H9 (cell line): ENCODE data around the gene ELMOD3. TPM values are rescaled to one million over a fixed set of nuclear protein-coding genes. Genes with fewer than 3 reads are reported as not detected.

Experiments used
- DNase-seq: peaks from one replicate; pipeline ENCODE4 v3.0.0-alpha.2; 2017
- H2AFZ ChIP-seq: one replicate; pipeline ENCODE4 v1.6.1; 2013; ENCODE audit warnings: mild to moderate bottlenecking, low read length, control low read depth, moderate library complexity
- H2AK5ac ChIP-seq: 2 replicates; pipeline ENCODE4 v1.6.1; 2013; ENCODE audit warnings: low read length, control low read depth, mixed read lengths; ENCODE audit not compliant: insufficient read length
- H2BK120ac ChIP-seq: one replicate; pipeline ENCODE4 v1.6.1; 2013; ENCODE audit warnings: low read depth, mild to moderate bottlenecking, low read length, control low read depth, inconsistent platforms; ENCODE audit not compliant: poor library complexity, severe bottlenecking
- H2BK12ac ChIP-seq: 2 replicates; pipeline ENCODE4 v1.6.1; 2013; ENCODE audit warnings: low read length, control low read depth, mixed read lengths, low read depth; ENCODE audit not compliant: insufficient read length
- H2BK15ac ChIP-seq: 2 replicates; pipeline ENCODE4 v1.6.1; 2013; ENCODE audit warnings: low read depth, low read length, control low read depth
- H2BK20ac ChIP-seq: one replicate; pipeline ENCODE4 v1.6.1; 2013; ENCODE audit warnings: low read depth, mild to moderate bottlenecking, low read length, control low read depth, inconsistent platforms; ENCODE audit not compliant: poor library complexity, severe bottlenecking
- H2BK5ac ChIP-seq: 2 replicates; pipeline ENCODE4 v1.6.1; 2013; ENCODE audit warnings: low read length, control low read depth, mixed read lengths; ENCODE audit not compliant: insufficient read length
- H3K14ac ChIP-seq: 2 replicates; pipeline ENCODE4 v1.6.1; 2013; ENCODE audit warnings: low read length, control low read depth; ENCODE audit not compliant: insufficient read depth
- H3K18ac ChIP-seq: 2 replicates; pipeline ENCODE4 v1.6.1; 2013; ENCODE audit warnings: low read depth, mild to moderate bottlenecking, mixed read lengths, low read length, control low read depth; ENCODE audit not compliant: insufficient read length
- H3K23ac ChIP-seq: 2 replicates; pipeline ENCODE4 v1.6.1; 2013; ENCODE audit warnings: low read length, control low read depth, mixed read lengths, low read depth; ENCODE audit not compliant: insufficient read length
- H3K23me2 ChIP-seq: 2 replicates; pipeline ENCODE4 v1.6.1; 2013; ENCODE audit warnings: low read depth, mild to moderate bottlenecking, mixed read lengths, low read length, control low read depth; ENCODE audit not compliant: insufficient read length, poor library complexity, severe bottlenecking
- H3K27ac ChIP-seq: 2 replicates; pipeline ENCODE4 v1.5.1; 2013; ENCODE audit warnings: low read length, control low read depth, mixed read lengths, low read depth; ENCODE audit not compliant: insufficient read length
- H3K27me3 ChIP-seq: 2 replicates; pipeline ENCODE4 v1.6.1; 2013; ENCODE audit warnings: low read length, control low read depth, inconsistent platforms; ENCODE audit not compliant: insufficient read depth
- H3K4ac ChIP-seq: 2 replicates; pipeline ENCODE4 v1.6.1; 2013; ENCODE audit warnings: low read depth, mild to moderate bottlenecking, control low read depth, inconsistent platforms, low read length, moderate library complexity
- H3K4me1 ChIP-seq: 2 replicates; pipeline ENCODE4 v1.6.1; 2013; ENCODE audit warnings: low read length, control low read depth, inconsistent platforms; ENCODE audit not compliant: insufficient read depth
- H3K4me2 ChIP-seq: 2 replicates; pipeline ENCODE4 v1.6.1; 2013; ENCODE audit warnings: low read length, control low read depth, mixed read lengths; ENCODE audit not compliant: insufficient read length, insufficient read depth
- H3K56ac ChIP-seq: 2 replicates; pipeline ENCODE4 v1.6.1; 2013; ENCODE audit warnings: low read depth, mild to moderate bottlenecking, mixed read lengths, low read length, control low read depth; ENCODE audit not compliant: insufficient read length
- H3K79me1 ChIP-seq: 2 replicates; pipeline ENCODE4 v1.6.1; 2013; ENCODE audit warnings: low read depth, mild to moderate bottlenecking, moderate library complexity, low read length, control low read depth, inconsistent platforms; ENCODE audit not compliant: insufficient read depth, poor library complexity, severe bottlenecking
- H3K79me2 ChIP-seq: 2 replicates; pipeline ENCODE4 v1.6.1; 2013; ENCODE audit warnings: low read length, control low read depth, inconsistent platforms; ENCODE audit not compliant: insufficient read depth
- H3K9ac ChIP-seq: 2 replicates; pipeline ENCODE4 v1.6.1; 2013; ENCODE audit warnings: low read length, control low read depth, mixed read lengths; ENCODE audit not compliant: insufficient read length; ENCODE audit errors: extremely low read depth
- H3K9me3 ChIP-seq: one replicate; pipeline ENCODE4 v1.6.1; 2013; ENCODE audit warnings: low read depth, low read length, inconsistent platforms; ENCODE audit not compliant: control insufficient read depth
- H3T11ph ChIP-seq: one replicate; pipeline ENCODE4 v1.6.1; 2013; ENCODE audit warnings: mild to moderate bottlenecking, low read length, control low read depth, inconsistent platforms
- H4K20me1 ChIP-seq: one replicate; pipeline ENCODE4 v1.6.1; 2013; ENCODE audit not compliant: control insufficient read depth, insufficient read length, insufficient read depth
- H4K5ac ChIP-seq: 2 replicates; pipeline ENCODE4 v1.6.1; 2013; ENCODE audit warnings: low read depth, mild to moderate bottlenecking, mixed read lengths, low read length, control low read depth; ENCODE audit not compliant: insufficient read length
- H4K8ac ChIP-seq: replicated peaks from 2 replicates; pipeline ENCODE4 v1.6.1; 2013; ENCODE audit warnings: low read length, control low read depth, mixed read lengths, low read depth; ENCODE audit not compliant: insufficient read length
- H4K91ac ChIP-seq: 2 replicates; pipeline ENCODE4 v1.6.1; 2013; ENCODE audit warnings: low read depth, mild to moderate bottlenecking, moderate library complexity, mixed read lengths, low read length, control low read depth; ENCODE audit not compliant: insufficient read length
- H3K27ac Mint-ChIP-seq, 3 experiments: 2 replicates in 2 of 3; 3 replicates in 1 of 3; pipeline ENCODE4 v1.8.0; 2020 to 2021; ENCODE audit warnings: mixed read lengths in 3 of 3, mild to moderate bottlenecking in 1 of 3, moderate library complexity in 1 of 3
- H3K27me3 Mint-ChIP-seq: 2 replicates; pipeline ENCODE4 v1.8.0; 2021; ENCODE audit warnings: low read depth, mild to moderate bottlenecking, moderate library complexity, mixed read lengths
- H3K36me3 Mint-ChIP-seq, 3 experiments: 2 replicates in 2 of 3; 3 replicates in 1 of 3; pipeline ENCODE4 v1.8.0; 2020 to 2021; ENCODE audit warnings: low read depth in 3 of 3, mixed read lengths in 3 of 3; ENCODE audit not compliant: insufficient read depth in 1 of 3
- H3K4me1 Mint-ChIP-seq, 2 experiments: 2 replicates each; pipeline ENCODE4 v1.8.0; 2020; ENCODE audit warnings: mixed read lengths in 2 of 2
- H3K4me3 Mint-ChIP-seq, 2 experiments: 2 replicates in 1 of 2; 3 replicates in 1 of 2; pipeline ENCODE4 v1.8.0; 2020 to 2021; ENCODE audit warnings: mild to moderate bottlenecking in 2 of 2, mixed read lengths in 2 of 2, moderate library complexity in 1 of 2
- H3K9me3 Mint-ChIP-seq, 2 experiments: 2 replicates in 1 of 2; 3 replicates in 1 of 2; pipeline ENCODE4 v1.8.0; 2020; ENCODE audit warnings: mild to moderate bottlenecking in 2 of 2, mixed read lengths in 2 of 2, moderate library complexity in 1 of 2
- WGBS: extraction: QIAGEN DNeasy Blood & Tissue Kit; methylation state at CpG from one replicate; pipeline ENCODE4 v1.1.7; 2013; ENCODE audit warnings: missing lambda C conversion rate, low lambda C conversion rate, mixed read lengths; ENCODE audit not compliant: insufficient read length; ENCODE audit errors: extremely low coverage; 5-methylcytosine and 5-hydroxymethylcytosine counted together
- total RNA-seq: library from RNA; stranded (reverse); gene quantifications from 2 replicates; pipeline ENCODE4 v1.2.1, GENCODE V29; 2021
- TF ChIP-seq, protein P1 (sequence below): fragments of 200-600 bp; sonication (generic); conservative IDR thresholded peaks from 3 replicates; pipeline ENCODE4 v1.8.0; 2021; ENCODE audit warnings: antibody characterized with exemption, mild to moderate bottlenecking

ELMOD3 gene
- total RNA-seq, 1 experiment from 2014 or later: 7.6 TPM

DNA sequence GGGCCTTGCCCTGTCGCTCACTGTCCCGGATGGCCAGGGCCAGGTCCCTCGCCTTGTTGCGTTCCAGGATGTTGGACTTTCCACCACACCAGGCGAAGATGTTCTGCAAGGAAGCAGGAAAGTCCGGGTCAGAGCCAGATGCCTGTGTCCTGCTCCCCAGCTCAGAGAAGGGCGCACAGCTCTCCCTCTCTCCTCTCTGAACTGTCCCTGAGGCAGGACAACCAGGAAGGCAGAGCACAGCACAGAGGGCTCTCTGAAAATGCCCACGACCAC lies 44.5 kb downstream of the ELMOD3 start:
- H3K4me1 Mint-ChIP-seq: peaks cover 8 to 10% of the 10 kb centered on the region in 2 experiments; a peak in 3 of 4 replicates
- H2BK12ac ChIP-seq: no peak overlapping the region
- no peaks in the 10 kb centered on the region for H4K20me1 ChIP-seq
- H3K14ac ChIP-seq: no peak overlapping the region
- H3K9ac ChIP-seq: no peak overlapping the region
- H2BK120ac ChIP-seq: no peak overlapping the region
- H2AFZ ChIP-seq: no peak overlapping the region
- no peaks in the 10 kb centered on the region for H3K23me2 ChIP-seq
- no peaks in the 10 kb centered on the region for H3K79me1 ChIP-seq
- H3K4me1 ChIP-seq: no peaks in the 10 kb centered on the region
- H3K27me3 ChIP-seq: no peaks in the 10 kb centered on the region
- H2AK5ac ChIP-seq: no peak overlapping the region
- H3K4ac ChIP-seq: no peak overlapping the region
- H3K4me2 ChIP-seq: no peak overlapping the region
- no peaks in the 10 kb centered on the region for H3K9me3 ChIP-seq
- H3T11ph ChIP-seq: no peak overlapping the region
- no peak overlapping the region for H3K18ac ChIP-seq
- no peak overlapping the region for H4K8ac ChIP-seq
- no CpG with 5 or more reads among the region's 8 CpGs for WGBS
- H3K36me3 Mint-ChIP-seq: peaks cover 2 to 28% (median 28%) of the 10 kb centered on the region in 3 experiments; a peak in 6 of 7 replicates
- H2BK15ac ChIP-seq: no peak overlapping the region
- no peak overlapping the region for H2BK5ac ChIP-seq
- peak overlapping the region in 1 of 3 experiments; percentile 24; a peak in 2 of 7 replicates for H3K27ac Mint-ChIP-seq
- H3K79me2 ChIP-seq: no peaks in the 10 kb centered on the region
- no peak overlapping the region for H3K4me3 Mint-ChIP-seq
- H2BK20ac ChIP-seq: no peak overlapping the region
- DNase-seq: no peak
- TF ChIP-seq, protein P1, sequence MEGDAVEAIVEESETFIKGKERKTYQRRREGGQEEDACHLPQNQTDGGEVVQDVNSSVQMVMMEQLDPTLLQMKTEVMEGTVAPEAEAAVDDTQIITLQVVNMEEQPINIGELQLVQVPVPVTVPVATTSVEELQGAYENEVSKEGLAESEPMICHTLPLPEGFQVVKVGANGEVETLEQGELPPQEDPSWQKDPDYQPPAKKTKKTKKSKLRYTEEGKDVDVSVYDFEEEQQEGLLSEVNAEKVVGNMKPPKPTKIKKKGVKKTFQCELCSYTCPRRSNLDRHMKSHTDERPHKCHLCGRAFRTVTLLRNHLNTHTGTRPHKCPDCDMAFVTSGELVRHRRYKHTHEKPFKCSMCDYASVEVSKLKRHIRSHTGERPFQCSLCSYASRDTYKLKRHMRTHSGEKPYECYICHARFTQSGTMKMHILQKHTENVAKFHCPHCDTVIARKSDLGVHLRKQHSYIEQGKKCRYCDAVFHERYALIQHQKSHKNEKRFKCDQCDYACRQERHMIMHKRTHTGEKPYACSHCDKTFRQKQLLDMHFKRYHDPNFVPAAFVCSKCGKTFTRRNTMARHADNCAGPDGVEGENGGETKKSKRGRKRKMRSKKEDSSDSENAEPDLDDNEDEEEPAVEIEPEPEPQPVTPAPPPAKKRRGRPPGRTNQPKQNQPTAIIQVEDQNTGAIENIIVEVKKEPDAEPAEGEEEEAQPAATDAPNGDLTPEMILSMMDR: no peak
- peaks cover 4 to 9% of the 10 kb centered on the region in 2 experiments; a peak in 4 of 5 replicates for H3K9me3 Mint-ChIP-seq
- no peak overlapping the region for H4K91ac ChIP-seq
- no peaks in the 10 kb centered on the region for H3K27me3 Mint-ChIP-seq
- H3K27ac ChIP-seq: no peak overlapping the region
- no peak overlapping the region for H3K56ac ChIP-seq
- H4K5ac ChIP-seq: no peak overlapping the region
- H3K23ac ChIP-seq: no peak overlapping the region
